Cerebellar nuclear complex (tissue), 1 donor: ENCODE measurements around the gene EDNRA.

Experiments
- DNase-seq, 2 experiments: peaks; one replicate each; lab custom pipeline; 2025; lab: John Stamatoyannopoulos, UW

EDNRA gene

GRCh38 chr4:147498031-147498660, 17.2 kb downstream of the EDNRA start:
- DNase-seq = no peak

- DNase-seq = no peak
Measured at GRCh38 chr4:147508346-147508745, 27.4 kb downstream of the EDNRA start.

GRCh38 chr4:147509386-147509785, 28.5 kb downstream of the EDNRA start:
- no peak for DNase-seq

GRCh38 chr4:147510962-147511668, 30.2 kb downstream of the EDNRA start:
- DNase-seq = no peak

- DNase-seq = no peak
Measured at GRCh38 chr4:147513091-147513490, 32.2 kb downstream of the EDNRA start.

- no peak for DNase-seq
Measured at GRCh38 chr4:147513952-147514351, 33.1 kb downstream of the EDNRA start.

- DNase-seq = no peak
Measured at GRCh38 chr4:147515220-147515936, 34.5 kb downstream of the EDNRA start.

GRCh38 chr4:147516133-147516532, 35.2 kb downstream of the EDNRA start:
- DNase-seq = no peak

- DNase-seq = no peak
Measured at GRCh38 chr4:147518086-147518485, 37.2 kb downstream of the EDNRA start.

- no peak for DNase-seq
Measured at GRCh38 chr4:147518846-147519767, 38.2 kb downstream of the EDNRA start.

- no peak for DNase-seq
Measured at GRCh38 chr4:147524601-147525000, 43.7 kb downstream of the EDNRA start.

- no peak for DNase-seq
Measured at GRCh38 chr4:147525494-147526271, 44.8 kb downstream of the EDNRA start.

- no peak for DNase-seq
Measured at GRCh38 chr4:147526272-147526654, 45.4 kb downstream of the EDNRA start.

GRCh38 chr4:147528054-147528453, 47.2 kb downstream of the EDNRA start:
- DNase-seq = no peak

GRCh38 chr4:147530134-147530533, 49.2 kb downstream of the EDNRA start:
- no peak for DNase-seq

GRCh38 chr4:147530723-147531122, 49.8 kb downstream of the EDNRA start:
- DNase-seq = no peak

- DNase-seq = no peak
Measured at GRCh38 chr4:147532896-147533295, 52.0 kb downstream of the EDNRA start.

GRCh38 chr4:147533331-147533730, 52.4 kb downstream of the EDNRA start:
- DNase-seq = no peak

GRCh38 chr4:147535124-147535523, 54.2 kb downstream of the EDNRA start:
- no peak for DNase-seq

GRCh38 chr4:147538711-147539110, 57.8 kb downstream of the EDNRA start:
- no peak for DNase-seq

- no peak for DNase-seq
Measured at GRCh38 chr4:147539959-147540358, 59.1 kb downstream of the EDNRA start.
